Measurements from ENCODE around the gene ACSS1. TPM values are rescaled to one million over a fixed set of nuclear protein-coding genes. Genes with fewer than 3 reads are reported as not detected.

The ACSS1 gene
- total and polyA plus RNA-seq, 2 donors from 2014 or later, result 30.6 to 72.3 TPM

- no peak overlapping the region for H3K4me3 ChIP-seq (ENCODE audit: low read length in 3 of 3)
- peaks cover 0 to 6% (median 3%) of the 10 kb centered on the region in 3 donors for H3K4me1 ChIP-seq (ENCODE audit: control insufficient read depth in 2 of 3, insufficient read depth in 2 of 3, low read depth in 1 of 3, low read length in 3 of 3)
- no peak overlapping the region for H3K27ac ChIP-seq (ENCODE audit: low read depth in 2 of 2, low read length in 2 of 2)
- peak in 2 of 5 donors; percentile 33 to 46 for DNase-seq
- FAIRE-seq, result no peak
- TF ChIP-seq CTCF (IDR thresholded peaks at IDR 0.05; ENCODE audit: borderline replicate concordance, extremely low read depth, insufficient read depth), result no peak
- peaks cover 0 to 86% (median 56%) of the 10 kb centered on the region in 3 donors for H3K36me3 ChIP-seq (ENCODE audit: control insufficient read depth in 2 of 3, insufficient read depth in 3 of 3, low read length in 3 of 3)
- intact Hi-C loops (cut with DNase I), result no loop called here
- H3K9me3 ChIP-seq (ENCODE audit: control insufficient read depth in 2 of 3, insufficient read depth in 1 of 3, low read length in 3 of 3), result no peaks in the 10 kb centered on the region
- no peak overlapping the region for H3K9ac ChIP-seq (ENCODE audit: low read length in 3 of 3)
- H3K27me3 ChIP-seq (ENCODE audit: control insufficient read depth, insufficient read depth, low read length), result no peaks in the 10 kb centered on the region
These were observed 44.2 kb downstream of the ACSS1 start for GRCh38 chr20:25013478-25014380.

GRCh38 chr20:25012616-25013189, 45.2 kb downstream of the ACSS1 start:
- Histone ChIP-seq H3K36me3 (ENCODE audit: control insufficient read depth in 2 of 3, insufficient read depth in 3 of 3, low read length in 3 of 3) (peaks cover 0 to 89% (median 60%) of the 10 kb centered on the region in 3 donors), H3K4me3 (ENCODE audit: low read length in 3 of 3) (no peak overlapping the region), H3K27me3 (ENCODE audit: control insufficient read depth, insufficient read depth, low read length) (no peaks in the 10 kb centered on the region), H3K27ac (ENCODE audit: low read depth in 2 of 2, low read length in 2 of 2) (no peak overlapping the region), H3K4me1 (ENCODE audit: control insufficient read depth in 2 of 3, insufficient read depth in 2 of 3, low read depth in 1 of 3, low read length in 3 of 3) (peaks cover 0 to 3% (median 2%) of the 10 kb centered on the region in 3 donors), H3K9ac (ENCODE audit: low read length in 3 of 3) (no peak overlapping the region), H3K9me3 (ENCODE audit: control insufficient read depth in 2 of 3, insufficient read depth in 1 of 3, low read length in 3 of 3) (no peaks in the 10 kb centered on the region)
- FAIRE-seq (no peak), DNase-seq (peak in 1 of 5 donors; percentile 11)
- intact Hi-C loops (cut with DNase I), result no loop called here
- TF ChIP-seq CTCF (IDR thresholded peaks at IDR 0.05; ENCODE audit: borderline replicate concordance, extremely low read depth, insufficient read depth), result no peak

GRCh38 chr20:25011831-25012241, 46.1 kb downstream of the ACSS1 start:
- Histone ChIP-seq H3K36me3 (ENCODE audit: control insufficient read depth in 2 of 3, insufficient read depth in 3 of 3, low read length in 3 of 3) (peaks cover 0 to 88% (median 65%) of the 10 kb centered on the region in 3 donors), H3K9me3 (ENCODE audit: control insufficient read depth in 2 of 3, insufficient read depth in 1 of 3, low read length in 3 of 3) (no peaks in the 10 kb centered on the region), H3K27ac (ENCODE audit: low read depth in 2 of 2, low read length in 2 of 2) (no peak overlapping the region), H3K4me3 (ENCODE audit: low read length in 3 of 3) (no peak overlapping the region), H3K27me3 (ENCODE audit: control insufficient read depth, insufficient read depth, low read length) (no peaks in the 10 kb centered on the region), H3K4me1 (ENCODE audit: control insufficient read depth in 2 of 3, insufficient read depth in 2 of 3, low read depth in 1 of 3, low read length in 3 of 3) (no peaks in the 10 kb centered on the region), H3K9ac (ENCODE audit: low read length in 3 of 3) (no peak overlapping the region)
- intact Hi-C loops (cut with DNase I), result no loop called here
- TF ChIP-seq CTCF (IDR thresholded peaks at IDR 0.05; ENCODE audit: borderline replicate concordance, extremely low read depth, insufficient read depth), result no peak
- no peak for FAIRE-seq
- peak in 1 of 5 donors; percentile 20 for DNase-seq

Data from kidney (tissue), 14 donors.